ENCODE data around the gene RMI1.

The RMI1 gene

GRCh38 chr9:84024041-84024575 is 43.5 kb downstream of the RMI1 start:
- TF ChIP-seq PRDM6 (tag by site-specific recombination; IDR thresholded peaks at IDR 0.05) (no peak), SCRT2 (tag by site-specific recombination; IDR thresholded peaks at IDR 0.05) (no peak), PRDM4 (tag by site-specific recombination; IDR thresholded peaks at IDR 0.05) (no peak), ZNF558 (tag by site-specific recombination; IDR thresholded peaks at IDR 0.05) (no peak), ZFP69B (tag by site-specific recombination; IDR thresholded peaks at IDR 0.05) (no peak), ZNF843 (tag by site-specific recombination; IDR thresholded peaks at IDR 0.05) (no peak), GLIS2 (tag by site-specific recombination; IDR thresholded peaks at IDR 0.05) (no peak), GFI1B (tag by site-specific recombination; IDR thresholded peaks at IDR 0.05) (no peak), ZNF280C (tag by site-specific recombination; IDR thresholded peaks at IDR 0.05) (no peak), ZNF362 (tag by site-specific recombination; IDR thresholded peaks at IDR 0.05) (no peak)
- CTCF ChIA-PET, result interaction anchor here (0.8 to 1.2 kb wide), 2 partner anchors 10 to 149 kb away, joined by 3 read pairs; no protein-coding TSS in a partner anchor
- Histone ChIP-seq H3K9me3 (ENCODE audit: control insufficient read depth, insufficient read depth, low read depth, low read length) (no peaks in the 10 kb centered on the region), H3K27ac (ENCODE audit: extremely low read depth, low read depth, low read length) (no peak overlapping the region), H3K4me1 (ENCODE audit: control insufficient read depth, insufficient read depth, low read length) (no peaks in the 10 kb centered on the region), H3K4me3 (ENCODE audit: low read depth, low read length) (no peak overlapping the region), H3K36me3 (ENCODE audit: control insufficient read depth in 2 of 2, insufficient read depth in 1 of 2, low read length in 2 of 2) (no peaks in the 10 kb centered on the region)
- POLR2A ChIA-PET, result no interaction called here

- Histone ChIP-seq H3K36me3 (ENCODE audit: control insufficient read depth in 2 of 2, insufficient read depth in 1 of 2, low read length in 2 of 2) (no peaks in the 10 kb centered on the region), H3K27ac (ENCODE audit: extremely low read depth, low read depth, low read length) (no peak overlapping the region), H3K4me3 (ENCODE audit: low read depth, low read length) (no peak overlapping the region), H3K4me1 (ENCODE audit: control insufficient read depth, insufficient read depth, low read length) (no peaks in the 10 kb centered on the region), H3K9me3 (ENCODE audit: control insufficient read depth, insufficient read depth, low read depth, low read length) (no peaks in the 10 kb centered on the region)
- no peak for TF ChIP-seq ZBTB48 (tag by site-specific recombination; IDR thresholded peaks at IDR 0.05)
- TF ChIP-seq SALL2 (tag by site-specific recombination; IDR thresholded peaks at IDR 0.05; ENCODE audit: borderline replicate concordance), result no peak
- no peak for TF ChIP-seq ZNF426 (tag by site-specific recombination; IDR thresholded peaks at IDR 0.05)
- POLR2A ChIA-PET, result no interaction called here
- CTCF ChIA-PET, result no interaction called here
Measured at GRCh38 chr9:84027201-84027600, 46.6 kb downstream of the RMI1 start.

- POLR2A ChIA-PET, result no interaction called here
- H3K27ac ChIP-seq (ENCODE audit: extremely low read depth, low read depth, low read length), result no peak overlapping the region
- no peaks in the 10 kb centered on the region for H3K36me3 ChIP-seq (ENCODE audit: control insufficient read depth in 2 of 2, insufficient read depth in 1 of 2, low read length in 2 of 2)
- H3K4me3 ChIP-seq (ENCODE audit: low read depth, low read length), result no peak overlapping the region
- CTCF ChIA-PET, result interaction anchor here (2.0 kb wide), 1 partner anchor 230 kb away, joined by 6 read pairs; no protein-coding TSS in a partner anchor
- H3K9me3 ChIP-seq (ENCODE audit: control insufficient read depth, insufficient read depth, low read depth, low read length), result no peaks in the 10 kb centered on the region
- no peaks in the 10 kb centered on the region for H3K4me1 ChIP-seq (ENCODE audit: control insufficient read depth, insufficient read depth, low read length)
- TF ChIP-seq ZNF311 (tag by site-specific recombination; IDR thresholded peaks at IDR 0.05; ENCODE audit: borderline replicate concordance) (no peak), ZBTB1 (tag by site-specific recombination; IDR thresholded peaks at IDR 0.05) (no peak), ZBTB10 (tag by site-specific recombination; IDR thresholded peaks at IDR 0.05) (no peak), ZBTB44 (tag by site-specific recombination; IDR thresholded peaks at IDR 0.05) (no peak), SALL2 (tag by site-specific recombination; IDR thresholded peaks at IDR 0.05; ENCODE audit: borderline replicate concordance) (no peak), ZSCAN4 (tag by site-specific recombination; IDR thresholded peaks at IDR 0.05) (no peak)
Measured at GRCh38 chr9:84031534-84031933, 50.9 kb downstream of the RMI1 start.

Measured in HEK293 (cell line).